A673 (cell line): ENCODE measurements around the gene TCF7L1. TPM values are rescaled to one million over a fixed set of nuclear protein-coding genes. Genes with fewer than 3 reads are reported as not detected.
A peak's percentile ranks its signal among the peaks of the same experiment; 100 is the strongest.

ENCODE experiments used
- BruUV-seq: library from RNA; stranded (reverse); fragments of 400-500 nt; replicated peaks from 2 replicates; lab custom pipeline; 2021; lab: Mats Ljungman, UMichigan
- CTCF ChIA-PET: fragments of 300-600 bp; sonication (Branson Sonifier 250); formaldehyde crosslinking; loops from one replicate; lab custom pipeline; 2022; ENCODE audit warnings: antibody characterized with exemption; lab: Charles Lee
- POLR2A ChIA-PET: fragments of 300-600 bp; sonication (Branson Sonifier 250); formaldehyde crosslinking; loops from one replicate; lab custom pipeline; 2022; ENCODE audit warnings: antibody characterized with exemption; ENCODE audit not compliant: low non-redundant PET; lab: Charles Lee
- DNase-seq: peaks from one replicate; pipeline ENCODE4 v3.0.0-alpha.2; 2015; ENCODE audit warnings: low spot score
- H3K27ac ChIP-seq: fragments of 200-600 bp; sonication (generic); 2 replicates; pipeline ENCODE4 v1.5.1; 2016; ENCODE audit warnings: mixed run types, low read depth, mild to moderate bottlenecking, mixed read lengths, antibody characterized with exemption, low read length; ENCODE audit not compliant: poor library complexity, severe bottlenecking
- H3K27me3 ChIP-seq: fragments of 200-600 bp; sonication (generic); replicated peaks from 2 replicates; pipeline ENCODE4 v1.6.1; 2017; ENCODE audit warnings: mixed run types, low read depth, mild to moderate bottlenecking, mixed read lengths, antibody characterized with exemption, low read length; ENCODE audit not compliant: insufficient read depth, poor library complexity
- H3K36me3 ChIP-seq: fragments of 200-600 bp; sonication (generic); 2 replicates; pipeline ENCODE4 v1.6.1; 2016; ENCODE audit warnings: mixed run types, mild to moderate bottlenecking, mixed read lengths, antibody characterized with exemption, low read length; ENCODE audit not compliant: insufficient read depth, poor library complexity, severe bottlenecking
- H3K4me1 ChIP-seq: fragments of 200-600 bp; sonication (generic); 2 replicates; pipeline ENCODE4 v1.6.1; 2017; ENCODE audit warnings: mixed run types, mild to moderate bottlenecking, mixed read lengths, antibody characterized with exemption, low read length; ENCODE audit not compliant: insufficient read depth, poor library complexity, severe bottlenecking
- H3K4me3 ChIP-seq: fragments of 200-600 bp; sonication (generic); 2 replicates; pipeline ENCODE4 v1.5.1; 2016; ENCODE audit warnings: low read depth, mixed run types, mild to moderate bottlenecking, mixed read lengths, low read length; ENCODE audit not compliant: poor library complexity, severe bottlenecking
- H3K9me3 ChIP-seq: fragments of 200-600 bp; sonication (generic); 2 replicates; pipeline ENCODE4 v1.6.1; 2016; ENCODE audit warnings: mixed run types, low read depth, mild to moderate bottlenecking, mixed read lengths, antibody characterized with exemption, low read length; ENCODE audit not compliant: poor library complexity, severe bottlenecking
- CTCF ChIP-seq: fragments of 300-800, 200-600 bp; sonication (generic); conservative IDR thresholded peaks from 2 replicates; pipeline ENCODE4 v1.5.1; 2017; ENCODE audit warnings: low read depth, mild to moderate bottlenecking, antibody characterized with exemption, low read length, moderate library complexity, mixed read lengths
- EZH2 ChIP-seq: fragments of 200-600 bp; sonication (generic); IDR thresholded peaks from 2 replicates; pipeline ENCODE4 v1.6.1; 2017; ENCODE audit warnings: borderline replicate concordance, low read depth, mild to moderate bottlenecking, mixed read lengths, antibody characterized with exemption, low read length; ENCODE audit not compliant: poor library complexity, severe bottlenecking
- intact Hi-C: fragments of 100-400 bp; cut with micrococcal nuclease; formaldehyde crosslinking; loops from one replicate; pipeline ENCODE4 v1.10.0; 2022; ENCODE audit not compliant: unreplicated experiment
- total RNA-seq: library from RNA; stranded (reverse); gene quantifications from 2 replicates; pipeline ENCODE4 v1.2.3, GENCODE V29; 2021

The TCF7L1 gene
- total RNA-seq, 1 experiment from 2014 or later: 21.9 TPM

GRCh38 chr2:85188852-85189251 is 55.7 kb downstream of the TCF7L1 start:
- H3K4me1 ChIP-seq: peaks cover 15% of the 10 kb centered on the region
- no TSS peak for BruUV-seq
- CTCF ChIA-PET: no interaction called here
- peak; percentile 37 for DNase-seq
- H3K27ac ChIP-seq: no peak overlapping the region
- no peaks in the 10 kb centered on the region for H3K27me3 ChIP-seq
- TF ChIP-seq EZH2 (no peak), CTCF (no peak)
- no peaks in the 10 kb centered on the region for H3K9me3 ChIP-seq
- intact Hi-C loops: no loop called here
- H3K36me3 ChIP-seq: no peaks in the 10 kb centered on the region
- POLR2A ChIA-PET: no interaction called here
- no peak overlapping the region for H3K4me3 ChIP-seq

- Histone ChIP-seq H3K4me1 (peaks cover 15% of the 10 kb centered on the region), H3K36me3 (no peaks in the 10 kb centered on the region), H3K27me3 (no peaks in the 10 kb centered on the region), H3K9me3 (no peaks in the 10 kb centered on the region), H3K4me3 (no peak overlapping the region), H3K27ac (no peak overlapping the region)
- no TSS peak for BruUV-seq
- ChIA-PET POLR2A (no interaction called here), CTCF (no interaction called here)
- DNase-seq: no peak
- no peak for TF ChIP-seq CTCF
- no peak for TF ChIP-seq EZH2
- intact Hi-C loops: loop anchor here (2.0 kb wide), 1 partner anchor 19 kb away; no protein-coding TSS in a partner anchor
Observed at GRCh38 chr2:85189606-85190270, 56.5 kb downstream of the TCF7L1 start.

- no peak for DNase-seq
- BruUV-seq: no TSS peak
- Histone ChIP-seq H3K36me3 (no peaks in the 10 kb centered on the region), H3K4me3 (no peak overlapping the region), H3K4me1 (peaks cover 15% of the 10 kb centered on the region), H3K27ac (no peak overlapping the region), H3K27me3 (no peaks in the 10 kb centered on the region), H3K9me3 (no peaks in the 10 kb centered on the region)
- TF ChIP-seq EZH2 (no peak), CTCF (no peak)
- intact Hi-C loops: loop anchor here (2.0 kb wide), 1 partner anchor 18 kb away; no protein-coding TSS in a partner anchor
- ChIA-PET CTCF (interaction anchor here (0.6 kb wide), 2 partner anchors 59 to 223 kb away, joined by 3 to 7 read pairs; no protein-coding TSS in a partner anchor), POLR2A (no interaction called here)
Observed at GRCh38 chr2:85191157-85191556, 58.0 kb downstream of the TCF7L1 start.
